Superior temporal gyrus (tissue), 1 donor: Measurements from ENCODE around the gene ADD3.

Experiments
- DNase-seq: peaks from one replicate; pipeline ENCODE4 v3.0.0-alpha.2; 2016; ENCODE audit errors: extremely low spot score

ADD3 gene

GRCh38 chr10:110059925-110060324, 52.1 kb downstream of the ADD3 start:
- no peak for DNase-seq

- DNase-seq = no peak
These were observed 53.9 kb downstream of the ADD3 start for GRCh38 chr10:110061687-110062086.

DNA sequence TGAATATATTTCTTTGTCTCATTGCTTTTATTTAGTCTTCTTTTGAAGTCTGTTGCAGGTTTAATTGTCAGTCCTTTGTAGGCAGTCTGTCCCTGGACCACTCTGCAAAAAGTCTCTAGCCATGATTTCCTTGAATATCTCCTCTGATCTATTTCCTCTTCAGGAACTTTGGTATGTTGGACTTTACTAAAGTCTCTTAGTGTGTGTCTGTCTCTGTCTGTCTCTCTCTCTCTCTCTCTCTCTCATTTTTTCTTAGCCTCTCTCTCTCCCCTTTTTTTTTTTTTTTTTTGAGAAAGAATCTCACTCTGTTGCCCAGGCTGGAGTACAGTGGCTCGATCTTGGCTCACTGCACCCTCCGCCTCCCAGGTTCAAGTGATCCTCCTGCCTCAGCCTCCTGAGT, 57.5 kb downstream of the ADD3 start:
- DNase-seq = no peak

GRCh38 chr10:110067960-110068770, 60.4 kb downstream of the ADD3 start:
- no peak for DNase-seq

DNA sequence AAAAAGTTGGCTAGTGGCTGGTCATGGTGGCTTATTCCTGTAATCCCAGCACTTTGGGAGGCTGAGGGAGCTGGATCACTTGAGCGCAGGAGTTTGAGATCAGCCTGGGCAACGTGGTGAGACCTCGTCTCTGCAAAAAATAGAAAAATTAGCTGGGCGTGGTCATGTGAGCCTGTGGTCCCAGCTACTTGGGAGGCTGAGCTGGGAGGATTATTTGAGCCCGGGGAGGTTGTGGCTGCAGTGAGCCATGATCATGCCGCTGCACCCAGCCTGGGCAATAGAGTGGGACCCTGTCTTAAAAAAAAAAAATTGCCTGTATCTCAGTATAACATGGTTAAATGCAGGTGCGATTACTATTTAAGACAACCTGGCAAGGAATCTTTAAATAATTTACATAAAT, 61.0 kb downstream of the ADD3 start:
- DNase-seq = no peak

DNA sequence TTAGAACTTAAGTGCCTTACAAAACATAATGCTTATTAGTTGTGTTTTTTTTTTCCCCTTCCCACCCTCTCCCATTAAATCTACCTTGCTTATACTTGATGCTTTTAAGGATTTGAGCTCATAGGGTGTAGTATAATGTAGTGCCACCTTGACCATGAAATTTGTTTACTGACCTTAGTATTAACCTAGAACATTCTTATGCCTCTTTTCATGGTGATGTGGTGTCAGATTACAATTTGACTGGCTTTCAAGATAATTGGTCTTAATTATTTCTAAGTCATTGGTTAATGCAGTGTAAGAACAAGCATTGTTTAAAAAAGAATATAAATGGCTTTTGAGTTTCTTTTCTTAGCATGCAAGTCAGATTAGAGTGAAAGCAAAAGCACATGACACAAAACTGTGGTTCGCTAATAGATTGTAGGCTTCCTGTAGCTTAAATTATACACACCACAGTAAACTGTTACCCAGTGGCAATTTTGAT, 61.8 kb downstream of the ADD3 start:
- no peak for DNase-seq

DNA sequence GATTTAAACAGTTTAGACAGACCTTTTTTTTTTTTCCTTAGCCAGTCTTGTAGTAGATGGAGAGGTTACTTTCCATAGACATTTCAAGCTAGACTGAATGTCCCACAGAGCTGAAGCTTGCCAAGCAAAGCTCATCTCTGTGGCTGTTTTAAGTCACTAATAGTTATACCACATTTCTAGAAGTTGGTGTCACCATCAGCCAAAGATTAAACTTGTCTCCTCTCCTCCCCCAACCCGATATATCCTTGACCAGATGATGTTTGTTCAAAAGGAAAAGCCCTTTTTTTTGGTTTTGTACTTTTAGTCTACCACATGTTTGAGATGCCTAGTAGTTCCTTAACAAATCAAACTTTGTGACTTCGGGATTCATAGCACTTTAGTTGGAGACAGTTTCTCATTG, 66.1 kb downstream of the ADD3 start:
- no peak for DNase-seq

DNA sequence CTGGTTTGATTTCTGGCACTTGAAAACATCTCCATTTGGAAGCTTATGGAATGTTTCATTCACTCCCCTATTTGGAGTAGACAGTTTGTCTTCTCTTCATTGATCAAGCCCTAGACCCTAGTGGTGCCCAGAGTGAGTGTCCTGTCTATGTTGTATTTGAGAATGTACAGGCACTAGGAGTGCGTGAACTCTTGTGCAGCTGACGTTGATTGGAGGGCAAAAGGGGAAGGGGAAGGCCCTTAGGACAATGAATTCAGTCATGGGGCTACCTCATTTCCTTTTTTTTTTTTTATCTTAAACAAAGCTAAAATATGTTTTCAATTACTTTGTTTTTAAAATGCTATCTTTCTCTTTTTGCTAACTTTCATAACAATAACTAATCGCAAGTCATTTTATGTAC, 66.5 kb downstream of the ADD3 start:
- DNase-seq = no peak

DNA sequence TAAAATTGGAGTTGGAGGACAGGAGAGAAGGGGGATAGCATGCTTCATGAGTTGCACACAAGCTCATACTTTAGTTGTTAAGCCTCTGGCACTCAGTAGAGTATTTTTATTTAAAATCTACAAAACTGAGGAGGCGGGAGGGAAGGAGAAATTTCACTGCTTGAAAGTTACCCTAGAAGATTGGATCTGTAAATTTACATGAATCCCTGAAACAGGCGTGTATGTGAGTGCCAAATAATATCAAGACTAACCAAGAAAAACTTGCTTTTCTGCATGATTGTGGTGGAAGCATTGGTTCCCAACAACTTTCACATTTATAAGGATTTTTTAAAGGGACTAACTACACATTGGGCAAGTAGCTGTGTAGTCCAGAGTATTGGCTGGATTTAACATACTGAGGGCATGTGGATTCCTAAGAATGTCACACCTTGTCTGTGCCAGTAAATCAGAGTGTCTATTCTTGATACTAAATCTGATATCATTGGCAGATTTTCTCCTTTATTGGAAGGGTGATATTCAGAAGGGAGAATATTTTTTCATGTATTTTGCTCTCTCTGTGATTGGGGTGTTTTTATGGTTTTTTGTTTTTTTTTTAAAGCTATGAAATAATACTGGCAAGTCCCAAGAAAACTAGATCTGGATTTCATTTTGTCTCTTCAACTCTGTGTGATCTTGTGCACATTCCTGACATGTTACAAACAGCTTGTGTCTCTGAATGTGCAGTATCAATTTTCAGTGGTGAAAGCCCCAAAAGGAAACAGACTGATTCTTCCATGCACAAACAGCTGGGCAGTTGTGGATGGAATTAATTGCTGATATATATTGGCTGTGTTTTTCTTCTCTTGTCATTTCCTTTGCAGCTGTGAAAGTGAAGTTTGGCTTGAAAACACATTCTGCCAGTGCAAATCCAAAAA, 67.2 kb downstream of the ADD3 start:
- peak; percentile 53 for DNase-seq

GRCh38 chr10:110075686-110076085, 67.9 kb downstream of the ADD3 start:
- DNase-seq = peak; percentile 41

- peak; percentile 73 for DNase-seq
These were observed 69.0 kb downstream of the ADD3 start for GRCh38 chr10:110076559-110077318.

- DNase-seq = peak; percentile 93
These were observed 69.8 kb downstream of the ADD3 start for GRCh38 chr10:110077436-110078130.

- DNase-seq = peak; percentile 52
These were observed 70.5 kb downstream of the ADD3 start for GRCh38 chr10:110078317-110078716.

DNA sequence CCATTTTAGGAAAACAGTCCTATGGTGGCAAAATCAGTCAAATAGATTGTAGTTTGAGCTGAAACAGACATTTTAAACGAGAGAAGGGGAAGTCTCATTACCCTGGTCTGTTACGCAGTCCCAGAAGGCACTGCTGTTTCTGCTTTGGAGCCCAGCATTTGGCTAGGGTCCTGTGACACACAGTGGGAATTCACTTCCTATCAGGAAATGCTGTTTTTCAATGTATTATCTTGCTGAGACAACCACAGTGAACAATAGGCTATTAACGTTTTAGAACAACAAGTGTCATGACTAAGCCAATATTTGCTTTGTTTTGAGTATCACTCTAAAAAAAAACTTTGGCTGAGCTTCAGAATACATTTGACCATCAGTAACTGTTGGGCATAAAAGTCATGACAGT, 74.1 kb downstream of the ADD3 start:
- DNase-seq = peak; percentile 91

- no peak for DNase-seq
These were observed 76.1 kb downstream of the ADD3 start for GRCh38 chr10:110083884-110084283.

- no peak for DNase-seq
These were observed 79.9 kb downstream of the ADD3 start for GRCh38 chr10:110087682-110088081.

GRCh38 chr10:110088367-110089104, 80.8 kb downstream of the ADD3 start:
- no peak for DNase-seq

DNA sequence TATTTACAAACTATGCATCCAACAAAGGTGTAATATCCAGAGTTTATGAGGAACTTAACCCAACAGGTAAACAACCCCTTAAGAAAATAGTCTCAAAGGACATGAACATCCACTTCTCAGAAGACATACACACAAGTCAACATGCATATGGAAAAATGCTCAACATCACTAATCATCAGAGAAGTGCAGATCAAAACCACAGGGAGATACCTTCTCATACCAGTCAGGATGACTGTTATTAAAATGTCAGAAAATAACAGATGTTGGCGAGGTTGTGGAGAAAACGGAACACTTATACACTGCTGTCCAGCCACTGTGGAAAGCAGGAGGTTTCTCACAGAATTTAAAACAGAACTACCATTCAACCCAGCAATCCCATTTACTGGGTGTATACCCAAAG, 84.0 kb downstream of the ADD3 start:
- no peak for DNase-seq

- no peak for DNase-seq
These were observed 85.9 kb downstream of the ADD3 start for GRCh38 chr10:110093722-110094121.

DNA sequence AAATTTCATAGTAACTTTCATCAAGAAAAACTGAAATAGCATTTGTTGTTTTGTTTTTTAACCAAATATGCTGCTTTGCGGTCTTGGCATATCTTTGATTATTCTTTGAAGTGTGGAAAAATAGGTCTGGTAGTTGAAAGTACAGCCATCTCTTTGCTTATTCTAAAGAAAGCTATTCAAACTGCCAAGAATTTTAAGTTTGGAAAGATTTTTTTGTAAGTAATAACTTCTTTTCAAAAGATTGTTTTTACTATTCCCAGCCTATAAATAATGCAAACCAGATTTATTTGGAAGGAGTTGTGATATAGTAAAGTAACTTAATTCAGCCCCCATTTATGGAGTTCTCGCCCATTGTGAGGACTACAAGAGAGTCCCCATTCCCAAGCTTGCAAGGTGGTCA, 87.0 kb downstream of the ADD3 start:
- no peak for DNase-seq
